Fibroblast of peridontal ligament (primary cell): ENCODE data around the gene IDUA.

ENCODE experiments used
- DNase-seq: peaks from one replicate; pipeline ENCODE4 v3.0.0-alpha.2; 2010; ENCODE audit errors: extremely low read depth

Gene IDUA

DNA sequence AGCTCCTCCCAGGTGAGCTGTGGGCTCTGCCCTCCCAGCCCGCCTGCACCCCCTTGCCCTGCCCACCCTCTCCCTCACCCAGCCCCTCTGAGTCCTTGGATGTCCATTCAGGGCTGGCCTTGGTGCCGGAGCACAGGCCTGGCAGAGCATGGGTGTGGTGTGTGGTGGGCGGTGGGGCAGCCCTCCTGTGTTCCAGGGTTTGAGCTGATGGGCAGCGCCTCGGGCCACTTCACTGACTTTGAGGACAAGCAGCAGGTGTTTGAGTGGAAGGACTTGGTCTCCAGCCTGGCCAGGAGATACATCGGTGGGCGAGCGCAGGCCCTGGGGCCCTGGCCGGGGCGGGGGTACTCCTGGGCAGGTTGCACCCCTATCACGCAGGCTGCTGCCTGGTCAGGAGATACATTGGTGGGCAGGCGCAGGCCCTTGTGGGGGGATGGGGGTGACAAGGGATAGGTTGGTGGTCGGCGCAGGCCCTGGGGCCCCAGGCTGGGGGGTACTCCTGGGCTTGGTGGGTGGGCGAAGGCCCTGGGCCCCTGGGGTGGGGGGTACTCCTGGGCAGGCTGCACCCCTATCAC is 13.9 kb downstream of the IDUA start:
- DNase-seq = no peak

GRCh38 chr4:1001561-1002130 is 14.8 kb downstream of the IDUA start:
- DNase-seq = no peak

DNA sequence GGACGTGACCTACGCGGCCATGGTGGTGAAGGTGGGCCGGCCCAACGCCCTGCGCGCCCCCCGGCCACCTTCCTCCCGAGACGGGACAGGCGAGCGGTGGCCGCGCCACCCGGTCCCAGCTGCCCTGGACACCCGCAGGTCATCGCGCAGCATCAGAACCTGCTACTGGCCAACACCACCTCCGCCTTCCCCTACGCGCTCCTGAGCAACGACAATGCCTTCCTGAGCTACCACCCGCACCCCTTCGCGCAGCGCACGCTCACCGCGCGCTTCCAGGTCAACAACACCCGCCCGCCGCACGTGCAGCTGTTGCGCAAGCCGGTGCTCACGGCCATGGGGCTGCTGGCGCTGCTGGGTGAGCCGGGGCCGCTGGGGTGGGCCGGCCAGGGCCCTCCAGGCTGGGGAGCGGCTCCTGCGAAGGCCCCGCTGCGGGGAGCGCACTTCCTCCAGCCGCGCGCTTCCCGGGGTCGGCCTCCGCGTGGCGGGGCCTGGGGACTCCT is 15.3 kb downstream of the IDUA start:
- no peak for DNase-seq

- DNase-seq = no peak
Observed at GRCh38 chr4:1002631-1003251, 15.9 kb downstream of the IDUA start.

GRCh38 chr4:1003271-1004070 is 16.6 kb downstream of the IDUA start:
- no peak for DNase-seq

DNA sequence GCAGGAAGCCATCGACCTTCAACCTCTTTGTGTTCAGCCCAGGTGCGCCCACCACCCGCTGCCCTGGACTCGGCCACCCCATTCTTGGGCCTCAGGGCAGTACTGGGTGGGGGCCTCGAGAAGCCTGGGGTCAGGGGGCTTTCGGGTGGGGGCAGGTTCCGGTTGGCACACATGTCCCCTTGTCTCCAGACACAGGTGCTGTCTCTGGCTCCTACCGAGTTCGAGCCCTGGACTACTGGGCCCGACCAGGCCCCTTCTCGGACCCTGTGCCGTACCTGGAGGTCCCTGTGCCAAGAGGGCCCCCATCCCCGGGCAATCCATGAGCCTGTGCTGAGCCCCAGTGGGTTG is 17.2 kb downstream of the IDUA start:
- no peak for DNase-seq

DNA sequence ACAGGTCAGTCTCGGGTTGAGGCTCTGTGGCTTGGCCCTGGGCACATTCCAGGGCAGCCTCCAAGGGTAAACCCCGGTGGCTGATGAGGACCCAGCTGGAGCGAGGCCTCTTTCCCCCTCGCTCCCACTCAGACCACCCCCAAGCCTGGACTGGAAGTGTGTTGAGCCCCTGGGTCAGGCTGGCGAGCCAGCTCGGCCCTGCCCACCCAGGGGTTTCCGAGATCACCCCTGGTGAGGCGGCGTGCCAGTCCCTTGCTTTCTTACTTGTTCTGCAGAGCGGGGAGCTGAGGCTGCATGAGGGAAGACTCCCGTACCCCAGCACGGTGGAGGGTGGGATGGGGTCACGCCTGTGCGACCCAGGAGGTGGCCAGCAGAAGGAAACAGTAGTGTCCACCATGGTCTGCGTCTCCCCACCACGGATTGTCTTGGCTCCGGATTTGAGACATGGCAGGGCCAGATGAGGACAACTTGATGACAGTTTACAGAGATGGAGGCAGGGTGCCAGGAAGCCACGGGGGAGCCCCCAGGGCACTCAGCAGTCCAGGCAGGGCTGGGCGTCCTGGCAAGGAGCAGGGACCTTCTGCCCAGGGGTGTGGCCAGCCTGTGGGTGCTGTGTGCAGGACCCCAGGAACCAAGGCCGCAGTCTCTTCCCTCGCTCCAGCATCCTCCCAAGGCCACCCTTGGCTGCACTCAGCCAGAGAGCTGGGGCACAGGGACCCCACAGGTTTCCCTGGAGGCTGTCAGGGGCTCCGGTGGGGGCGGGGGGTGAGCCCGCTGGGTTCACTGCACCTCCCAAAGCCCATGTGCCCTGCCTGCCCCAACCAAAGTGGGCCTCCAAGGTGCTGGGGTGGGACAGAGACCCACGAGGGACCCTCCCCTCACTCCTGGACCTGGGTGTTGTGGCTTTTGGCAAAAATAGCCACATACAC is 18.0 kb downstream of the IDUA start:
- DNase-seq = no peak

- DNase-seq = no peak
Observed at GRCh38 chr4:1006856-1007255, 20.0 kb downstream of the IDUA start.

DNA sequence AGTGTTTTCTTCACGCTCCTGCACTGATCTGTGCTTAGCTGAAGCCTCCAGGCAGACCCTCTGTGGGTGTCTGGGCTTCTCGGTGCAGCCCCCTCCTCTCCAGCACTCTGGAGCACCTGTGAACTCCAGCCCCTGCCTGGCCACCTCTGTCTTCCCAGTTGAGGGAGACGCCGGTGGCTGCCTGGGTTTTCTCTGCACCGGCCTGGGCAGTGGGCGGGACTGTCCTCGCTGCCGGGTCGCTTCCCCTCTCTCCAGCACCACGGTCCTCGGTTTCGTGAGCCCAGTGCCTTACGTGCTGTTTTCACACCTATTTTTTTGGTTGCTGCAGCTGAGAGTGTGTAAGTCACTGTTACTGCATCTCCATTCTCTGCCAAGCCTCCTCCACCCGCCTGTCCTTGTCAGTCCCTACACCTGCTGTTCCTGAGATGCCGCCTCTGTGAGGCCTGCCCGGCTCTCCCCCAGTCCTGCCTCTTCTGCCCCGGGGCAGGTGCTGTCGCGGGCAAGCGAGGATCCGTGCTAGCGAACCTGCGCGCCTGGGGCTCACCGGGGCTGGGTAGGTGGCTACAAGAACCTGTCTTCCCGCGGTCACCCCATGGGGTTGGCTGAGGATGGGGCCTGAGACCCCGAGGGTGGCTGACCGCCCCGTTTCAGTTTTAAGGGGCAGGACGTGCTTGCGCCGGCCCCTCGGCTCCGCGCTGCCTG is 22.1 kb downstream of the IDUA start:
- DNase-seq = no peak

GRCh38 chr4:1009542-1010394 is 22.9 kb downstream of the IDUA start:
- DNase-seq = peak; percentile 28

DNA sequence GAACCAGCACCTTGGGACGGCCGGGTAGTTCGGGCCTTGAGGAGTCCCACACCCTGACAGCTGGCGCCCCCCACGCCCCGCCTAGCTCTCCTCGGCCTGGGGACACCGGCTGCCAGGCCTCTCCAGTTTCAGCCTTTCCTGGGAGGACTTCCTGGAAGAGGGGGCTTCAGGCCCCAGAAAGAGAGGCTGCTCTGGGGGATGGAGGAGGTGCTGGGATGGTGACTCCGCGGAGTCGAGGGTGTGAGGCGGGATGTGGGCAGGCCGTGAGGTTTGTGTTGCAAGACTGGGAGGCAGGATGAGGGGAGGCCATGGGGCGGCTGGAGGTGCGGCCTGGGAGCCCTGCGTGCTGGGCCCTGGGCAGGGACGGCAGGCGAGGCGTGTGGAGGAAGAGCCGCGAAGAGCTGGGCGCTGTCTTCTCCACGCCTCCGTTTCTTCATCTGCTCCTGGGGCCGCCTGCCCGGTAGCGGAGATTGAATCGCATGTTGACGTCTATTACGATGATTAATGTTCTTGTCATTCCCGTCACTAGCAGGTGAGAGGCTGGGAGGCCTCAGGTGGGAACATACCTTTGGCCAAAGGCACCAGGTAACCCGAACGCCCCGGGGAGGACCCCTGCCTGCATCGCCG is 23.7 kb downstream of the IDUA start:
- peak; percentile 67 for DNase-seq

DNA sequence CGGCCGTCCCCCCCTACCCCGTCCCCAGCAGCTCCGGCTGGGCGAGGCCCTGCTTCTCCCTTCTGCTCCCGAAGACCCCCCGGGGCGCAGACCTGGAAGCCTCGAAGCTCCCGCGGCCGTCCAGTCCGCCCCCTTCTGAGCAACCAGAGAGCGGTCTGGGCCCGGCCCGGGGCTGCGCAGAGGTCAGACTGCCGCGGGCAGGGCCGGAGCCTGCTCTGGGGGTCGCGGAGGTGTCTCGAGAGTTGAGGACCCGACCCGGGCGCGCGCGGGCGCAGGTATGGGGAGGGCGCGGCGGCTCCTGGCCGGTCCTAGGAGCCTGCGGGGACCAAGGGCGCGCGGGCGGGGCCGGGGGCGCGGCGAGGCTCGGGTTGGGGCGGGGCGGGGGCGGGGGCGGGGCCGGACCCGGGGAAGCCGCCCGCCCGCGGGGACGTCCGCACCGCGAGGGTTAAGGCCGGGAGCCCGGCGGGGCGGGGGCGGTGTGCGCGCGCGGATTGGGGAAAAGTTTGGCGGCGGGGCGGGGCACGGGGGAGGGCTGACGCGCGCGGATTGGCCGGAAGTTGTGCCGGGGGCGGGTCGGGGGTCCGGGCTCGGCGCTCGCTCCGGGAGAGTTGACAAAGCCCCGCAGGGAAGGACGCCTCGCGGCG is 24.3 kb downstream of the IDUA start, which contains the start of gene FGFRL1:
TSS of gene FGFRL1 (plus strand) at position 605 of the 644 bp plus-strand sequence. CDS start 860 bp downstream, outside the sequence.
- peak; percentile 72 for DNase-seq

- DNase-seq = no peak
Observed at GRCh38 chr4:1011666-1012033, 24.8 kb downstream of the IDUA start.

GRCh38 chr4:1012034-1012739 is 25.3 kb downstream of the IDUA start:
- no peak for DNase-seq

- DNase-seq = no peak
Observed at GRCh38 chr4:1013225-1014073, 26.6 kb downstream of the IDUA start.

GRCh38 chr4:1014291-1015167 is 27.7 kb downstream of the IDUA start:
- DNase-seq = no peak
